ENCODE data around the gene SMIM44.
"Not testable (repeated sequence)": the region's sequence is repeated elsewhere in the genome, so short reads cannot be mapped to it uniquely, and the experiment has no call there.

SMIM44 gene

GRCh38 chr19:3516675-3517207 is 33.5 kb upstream of the SMIM44 start:
- DNase-seq, result no peak

- no peak for DNase-seq
Measured at GRCh38 chr19:3515891-3516422, 32.7 kb upstream of the SMIM44 start.

- no peak for DNase-seq
Measured at GRCh38 chr19:3514930-3515329, 31.7 kb upstream of the SMIM44 start.

- DNase-seq, result no peak
Measured at GRCh38 chr19:3513229-3514140, 30.2 kb upstream of the SMIM44 start.

GRCh38 chr19:3512562-3513228 is 29.5 kb upstream of the SMIM44 start:
- no peak for DNase-seq

- DNase-seq, result no peak
Measured at GRCh38 chr19:3511506-3512251, 28.4 kb upstream of the SMIM44 start.

GRCh38 chr19:3510727-3511126 is 27.5 kb upstream of the SMIM44 start:
- no peak for DNase-seq

- DNase-seq, result no peak
Measured at GRCh38 chr19:3509566-3509989, 26.3 kb upstream of the SMIM44 start.

GRCh38 chr19:3508771-3509535 is 25.7 kb upstream of the SMIM44 start:
- no peak for DNase-seq

- DNase-seq, result not testable (repeated sequence)
Measured at GRCh38 chr19:3508121-3508661, 24.9 kb upstream of the SMIM44 start.

GRCh38 chr19:3507371-3508120 is 24.3 kb upstream of the SMIM44 start:
- no peak for DNase-seq

GRCh38 chr19:3506384-3507340 is 23.4 kb upstream of the SMIM44 start:
- no peak for DNase-seq

GRCh38 chr19:3505598-3506383 is 22.6 kb upstream of the SMIM44 start, which contains the start of gene FZR1:
Gene FZR1 (plus strand): TSS chr19:3506311. CDS start chr19:3522990, 16,679 bp downstream.
- peak; percentile 100 for DNase-seq

GRCh38 chr19:3504735-3505134 is 21.5 kb upstream of the SMIM44 start:
- DNase-seq, result no peak

GRCh38 chr19:3503036-3503572 is 19.9 kb upstream of the SMIM44 start:
- DNase-seq, result no peak

GRCh38 chr19:3501780-3502179 is 18.5 kb upstream of the SMIM44 start:
- no peak for DNase-seq

GRCh38 chr19:3500429-3501101 is 17.3 kb upstream of the SMIM44 start, which contains the start of gene DOHH:
Gene DOHH (minus strand): TSS chr19:3500674. CDS start chr19:3496814, 3,860 bp downstream.
- DNase-seq, result peak; percentile 92
